ENCODE results near the gene ZBTB43.
"Not testable (repeated sequence)": the region's sequence is repeated elsewhere in the genome, so short reads cannot be mapped to it uniquely, and the experiment has no call there.

The ZBTB43 gene

GRCh38 chr9:126813072-126813471 lies 8.2 kb downstream of the ZBTB43 start:
- Histone ChIP-seq H3K36me3 (ENCODE audit: control insufficient read depth, insufficient read depth, low read length) (no peaks in the 10 kb centered on the region), H3K9ac (ENCODE audit: low read depth, low read length) (no peak overlapping the region), H3K27me3 (ENCODE audit: control insufficient read depth, insufficient read depth, low read length) (no peaks in the 10 kb centered on the region), H3K4me3 (ENCODE audit: low read depth, low read length) (no peak overlapping the region), H3K9me3 (ENCODE audit: control insufficient read depth, insufficient read depth, low read length) (no peaks in the 10 kb centered on the region), H3K4me1 (ENCODE audit: control insufficient read depth, insufficient read depth, low read length) (no peaks in the 10 kb centered on the region)

DNA sequence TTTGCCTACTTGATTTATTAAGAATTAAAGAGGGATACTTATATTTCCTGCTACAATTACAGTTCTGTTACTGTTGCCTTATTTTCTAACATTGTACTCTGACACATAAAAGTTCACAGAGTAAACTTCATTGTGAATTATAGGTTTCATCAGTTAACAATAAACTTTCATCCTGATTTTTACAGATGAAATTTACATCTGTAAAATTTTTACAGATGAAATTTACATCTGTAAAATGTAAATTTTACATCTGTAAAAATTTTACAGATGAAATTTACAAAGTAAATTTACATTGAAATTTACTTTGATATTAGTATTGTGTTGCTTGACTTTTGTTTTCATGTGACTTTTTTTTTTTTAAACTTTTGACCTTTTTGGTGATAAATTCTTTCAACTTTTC lies 9.3 kb downstream of the ZBTB43 start:
- H3K27me3 ChIP-seq (ENCODE audit: control insufficient read depth, insufficient read depth, low read length) = no peaks in the 10 kb centered on the region
- no peak overlapping the region for H3K4me3 ChIP-seq (ENCODE audit: low read depth, low read length)
- no peak overlapping the region for H3K9ac ChIP-seq (ENCODE audit: low read depth, low read length)
- no peaks in the 10 kb centered on the region for H3K9me3 ChIP-seq (ENCODE audit: control insufficient read depth, insufficient read depth, low read length)
- no peaks in the 10 kb centered on the region for H3K36me3 ChIP-seq (ENCODE audit: control insufficient read depth, insufficient read depth, low read length)
- no peaks in the 10 kb centered on the region for H3K4me1 ChIP-seq (ENCODE audit: control insufficient read depth, insufficient read depth, low read length)

- not testable (repeated sequence) for H3K4me1 ChIP-seq (ENCODE audit: control insufficient read depth, insufficient read depth, low read length); H3K27me3 ChIP-seq (ENCODE audit: control insufficient read depth, insufficient read depth, low read length); H3K36me3 ChIP-seq (ENCODE audit: control insufficient read depth, insufficient read depth, low read length); H3K4me3 ChIP-seq (ENCODE audit: low read depth, low read length); H3K9ac ChIP-seq (ENCODE audit: low read depth, low read length); H3K9me3 ChIP-seq (ENCODE audit: control insufficient read depth, insufficient read depth, low read length)
Observed at GRCh38 chr9:126817615-126818014, 12.8 kb downstream of the ZBTB43 start.

DNA sequence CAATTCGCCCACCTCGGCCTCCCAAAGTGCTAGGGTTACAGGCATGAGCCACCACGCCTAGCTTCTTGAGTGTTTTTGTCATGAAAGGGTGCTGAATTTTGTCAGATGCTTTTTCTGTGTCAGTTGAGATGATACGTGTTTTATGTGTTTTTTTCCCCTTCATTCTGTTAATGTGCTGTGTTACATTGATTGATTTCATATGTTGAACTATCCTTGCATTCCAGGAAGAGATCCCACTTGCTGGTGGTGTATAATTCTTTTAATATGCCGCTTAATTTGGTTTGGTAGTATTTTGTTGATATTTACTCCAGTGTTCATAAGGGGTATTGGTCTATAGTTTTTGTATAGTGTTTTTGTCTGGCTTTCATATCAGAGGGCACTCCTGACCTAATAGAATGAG lies 13.6 kb downstream of the ZBTB43 start:
- H3K4me1 ChIP-seq (ENCODE audit: control insufficient read depth, insufficient read depth, low read length) = no peaks in the 10 kb centered on the region
- H3K9ac ChIP-seq (ENCODE audit: low read depth, low read length) = no peak overlapping the region
- H3K9me3 ChIP-seq (ENCODE audit: control insufficient read depth, insufficient read depth, low read length) = no peaks in the 10 kb centered on the region
- no peak overlapping the region for H3K4me3 ChIP-seq (ENCODE audit: low read depth, low read length)
- H3K36me3 ChIP-seq (ENCODE audit: control insufficient read depth, insufficient read depth, low read length) = no peaks in the 10 kb centered on the region
- no peaks in the 10 kb centered on the region for H3K27me3 ChIP-seq (ENCODE audit: control insufficient read depth, insufficient read depth, low read length)

DNA sequence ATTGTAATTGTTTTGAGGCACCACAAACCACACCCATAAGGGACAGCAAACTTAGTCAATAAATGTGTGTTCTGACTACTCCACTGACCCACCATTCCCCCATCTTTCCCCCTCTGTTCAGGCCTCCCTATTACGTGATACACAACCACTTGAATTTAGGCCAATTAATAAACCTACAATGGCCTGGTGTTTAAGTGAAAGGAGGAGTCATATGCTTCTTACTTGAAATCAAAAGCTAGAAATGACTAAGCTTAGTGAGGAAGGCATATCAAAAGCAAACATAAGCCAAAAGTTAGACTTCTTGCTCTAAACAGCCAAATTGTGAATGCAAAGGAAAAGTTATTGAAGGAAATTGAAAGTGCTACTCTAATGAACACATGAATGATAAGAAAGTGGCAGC lies 14.6 kb downstream of the ZBTB43 start:
- Histone ChIP-seq H3K27me3 (ENCODE audit: control insufficient read depth, insufficient read depth, low read length) (no peaks in the 10 kb centered on the region), H3K4me1 (ENCODE audit: control insufficient read depth, insufficient read depth, low read length) (no peaks in the 10 kb centered on the region), H3K4me3 (ENCODE audit: low read depth, low read length) (no peak overlapping the region), H3K9me3 (ENCODE audit: control insufficient read depth, insufficient read depth, low read length) (no peaks in the 10 kb centered on the region), H3K9ac (ENCODE audit: low read depth, low read length) (no peak overlapping the region), H3K36me3 (ENCODE audit: control insufficient read depth, insufficient read depth, low read length) (no peaks in the 10 kb centered on the region)

DNA sequence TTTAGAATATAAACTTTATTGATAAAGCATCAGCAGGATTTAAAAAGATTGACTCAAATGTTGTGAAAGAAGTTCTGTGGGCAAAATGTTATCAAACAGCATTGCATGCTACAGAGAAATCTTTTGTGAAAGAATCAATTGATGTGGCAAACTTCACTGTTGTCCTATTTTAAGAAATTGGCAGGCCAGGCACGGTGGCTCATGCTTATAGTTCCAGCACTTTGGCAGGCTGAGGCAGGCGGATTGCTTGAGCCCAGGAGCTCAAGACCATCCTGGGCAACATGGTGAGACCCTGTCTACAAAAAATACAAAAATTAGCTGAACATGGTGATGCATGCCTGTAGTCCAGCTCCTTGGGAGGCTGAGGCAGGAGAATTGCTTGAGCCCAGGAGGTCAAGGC lies 17.4 kb downstream of the ZBTB43 start:
- Histone ChIP-seq H3K4me3 (ENCODE audit: low read depth, low read length) (no peak overlapping the region), H3K27me3 (ENCODE audit: control insufficient read depth, insufficient read depth, low read length) (no peaks in the 10 kb centered on the region), H3K9ac (ENCODE audit: low read depth, low read length) (no peak overlapping the region), H3K36me3 (ENCODE audit: control insufficient read depth, insufficient read depth, low read length) (no peaks in the 10 kb centered on the region), H3K4me1 (ENCODE audit: control insufficient read depth, insufficient read depth, low read length) (no peaks in the 10 kb centered on the region), H3K9me3 (ENCODE audit: control insufficient read depth, insufficient read depth, low read length) (no peaks in the 10 kb centered on the region)

- Histone ChIP-seq H3K4me1 (ENCODE audit: control insufficient read depth, insufficient read depth, low read length) (no peaks in the 10 kb centered on the region), H3K36me3 (ENCODE audit: control insufficient read depth, insufficient read depth, low read length) (no peaks in the 10 kb centered on the region), H3K27me3 (ENCODE audit: control insufficient read depth, insufficient read depth, low read length) (no peaks in the 10 kb centered on the region), H3K4me3 (ENCODE audit: low read depth, low read length) (no peak overlapping the region), H3K9me3 (ENCODE audit: control insufficient read depth, insufficient read depth, low read length) (no peaks in the 10 kb centered on the region), H3K9ac (ENCODE audit: low read depth, low read length) (no peak overlapping the region)
Observed at GRCh38 chr9:126822873-126823272, 18.0 kb downstream of the ZBTB43 start.

- H3K9ac ChIP-seq (ENCODE audit: low read depth, low read length); H3K9me3 ChIP-seq (ENCODE audit: control insufficient read depth, insufficient read depth, low read length); H3K4me3 ChIP-seq (ENCODE audit: low read depth, low read length); H3K27me3 ChIP-seq (ENCODE audit: control insufficient read depth, insufficient read depth, low read length); H3K36me3 ChIP-seq (ENCODE audit: control insufficient read depth, insufficient read depth, low read length); H3K4me1 ChIP-seq (ENCODE audit: control insufficient read depth, insufficient read depth, low read length): not testable (repeated sequence)
Observed at GRCh38 chr9:126824052-126824451, 19.2 kb downstream of the ZBTB43 start.

- H3K4me1 ChIP-seq (ENCODE audit: control insufficient read depth, insufficient read depth, low read length) = no peaks in the 10 kb centered on the region
- H3K27me3 ChIP-seq (ENCODE audit: control insufficient read depth, insufficient read depth, low read length) = no peaks in the 10 kb centered on the region
- no peak overlapping the region for H3K4me3 ChIP-seq (ENCODE audit: low read depth, low read length)
- no peaks in the 10 kb centered on the region for H3K36me3 ChIP-seq (ENCODE audit: control insufficient read depth, insufficient read depth, low read length)
- no peak overlapping the region for H3K9ac ChIP-seq (ENCODE audit: low read depth, low read length)
- H3K9me3 ChIP-seq (ENCODE audit: control insufficient read depth, insufficient read depth, low read length) = no peaks in the 10 kb centered on the region
Observed at GRCh38 chr9:126827227-126827626, 22.4 kb downstream of the ZBTB43 start.

GRCh38 chr9:126829035-126829434 lies 24.2 kb downstream of the ZBTB43 start:
- Histone ChIP-seq H3K4me1 (ENCODE audit: control insufficient read depth, insufficient read depth, low read length) (no peaks in the 10 kb centered on the region), H3K9me3 (ENCODE audit: control insufficient read depth, insufficient read depth, low read length) (no peaks in the 10 kb centered on the region), H3K9ac (ENCODE audit: low read depth, low read length) (no peak overlapping the region), H3K27me3 (ENCODE audit: control insufficient read depth, insufficient read depth, low read length) (no peaks in the 10 kb centered on the region), H3K36me3 (ENCODE audit: control insufficient read depth, insufficient read depth, low read length) (peaks cover 9% of the 10 kb centered on the region), H3K4me3 (ENCODE audit: low read depth, low read length) (no peak overlapping the region)

DNA sequence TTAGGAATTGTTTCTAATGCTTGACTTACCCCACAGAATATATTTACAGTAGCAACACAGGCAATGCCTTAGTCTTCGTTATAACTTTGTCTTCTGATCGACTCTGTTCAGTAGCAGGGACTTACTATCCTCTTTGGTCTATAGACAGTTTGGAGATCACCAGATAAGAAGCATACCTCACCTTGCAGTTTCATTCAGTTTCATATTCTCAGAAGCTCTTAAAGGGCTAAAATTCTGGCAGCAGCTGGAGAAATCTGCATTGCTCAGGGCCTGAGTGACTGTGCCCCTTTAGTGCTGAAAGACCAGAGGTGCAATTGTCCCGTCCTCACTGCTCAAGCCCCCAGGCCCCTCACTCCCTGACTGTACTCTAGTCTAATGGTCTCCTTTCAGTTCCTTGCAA lies 26.0 kb downstream of the ZBTB43 start:
- Histone ChIP-seq H3K4me1 (ENCODE audit: control insufficient read depth, insufficient read depth, low read length) (no peaks in the 10 kb centered on the region), H3K9ac (ENCODE audit: low read depth, low read length) (no peak overlapping the region), H3K36me3 (ENCODE audit: control insufficient read depth, insufficient read depth, low read length) (peaks cover 9% of the 10 kb centered on the region), H3K27me3 (ENCODE audit: control insufficient read depth, insufficient read depth, low read length) (no peaks in the 10 kb centered on the region), H3K9me3 (ENCODE audit: control insufficient read depth, insufficient read depth, low read length) (no peaks in the 10 kb centered on the region), H3K4me3 (ENCODE audit: low read depth, low read length) (no peak overlapping the region)

DNA sequence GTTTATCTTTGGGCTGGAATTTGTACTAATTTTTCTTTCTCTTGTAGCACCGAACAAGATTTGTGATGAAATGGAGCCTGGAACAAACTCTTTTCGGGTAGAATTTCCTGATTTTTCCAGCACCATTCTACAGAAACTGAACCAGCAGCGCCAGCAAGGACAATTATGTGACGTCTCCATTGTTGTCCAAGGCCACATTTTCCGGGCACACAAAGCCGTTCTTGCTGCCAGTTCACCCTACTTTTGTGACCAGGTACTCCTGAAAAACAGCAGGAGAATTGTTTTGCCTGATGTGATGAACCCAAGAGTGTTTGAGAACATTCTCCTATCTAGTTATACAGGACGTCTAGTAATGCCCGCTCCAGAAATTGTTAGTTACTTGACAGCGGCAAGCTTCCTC lies 27.6 kb downstream of the ZBTB43 start:
- Histone ChIP-seq H3K9ac (ENCODE audit: low read depth, low read length) (no peak overlapping the region), H3K27me3 (ENCODE audit: control insufficient read depth, insufficient read depth, low read length) (no peaks in the 10 kb centered on the region), H3K4me1 (ENCODE audit: control insufficient read depth, insufficient read depth, low read length) (no peaks in the 10 kb centered on the region), H3K4me3 (ENCODE audit: low read depth, low read length) (no peak overlapping the region), H3K9me3 (ENCODE audit: control insufficient read depth, insufficient read depth, low read length) (no peaks in the 10 kb centered on the region), H3K36me3 (ENCODE audit: control insufficient read depth, insufficient read depth, low read length) (peaks cover 9% of the 10 kb centered on the region)

DNA sequence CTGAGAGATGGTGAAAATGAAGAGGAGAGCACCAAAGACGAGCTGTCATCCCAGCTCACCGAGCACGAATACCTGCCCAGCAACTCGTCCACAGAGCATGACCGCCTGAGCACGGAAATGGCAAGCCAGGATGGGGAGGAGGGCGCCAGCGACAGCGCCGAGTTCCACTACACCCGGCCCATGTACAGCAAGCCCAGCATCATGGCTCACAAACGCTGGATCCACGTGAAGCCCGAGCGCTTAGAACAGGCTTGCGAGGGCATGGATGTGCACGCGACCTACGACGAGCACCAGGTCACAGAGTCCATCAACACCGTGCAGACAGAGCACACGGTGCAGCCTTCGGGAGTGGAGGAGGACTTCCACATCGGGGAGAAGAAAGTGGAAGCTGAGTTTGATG lies 28.2 kb downstream of the ZBTB43 start:
- no peak overlapping the region for H3K4me3 ChIP-seq (ENCODE audit: low read depth, low read length)
- peaks cover 9% of the 10 kb centered on the region for H3K36me3 ChIP-seq (ENCODE audit: control insufficient read depth, insufficient read depth, low read length)
- no peaks in the 10 kb centered on the region for H3K27me3 ChIP-seq (ENCODE audit: control insufficient read depth, insufficient read depth, low read length)
- H3K9ac ChIP-seq (ENCODE audit: low read depth, low read length) = no peak overlapping the region
- H3K4me1 ChIP-seq (ENCODE audit: control insufficient read depth, insufficient read depth, low read length) = no peaks in the 10 kb centered on the region
- no peaks in the 10 kb centered on the region for H3K9me3 ChIP-seq (ENCODE audit: control insufficient read depth, insufficient read depth, low read length)
